ENCODE results near the gene RREB1. TPM values are rescaled to one million over a fixed set of nuclear protein-coding genes. Genes with fewer than 3 reads are reported as not detected.

The RREB1 gene
- total RNA-seq, 1 donor from 2014 or later = 22.4 TPM

- Histone ChIP-seq H3K9me3 (ENCODE audit: control insufficient read depth in 3 of 3, low read length in 3 of 3) (no peaks in the 10 kb centered on the region), H3K27me3 (ENCODE audit: control insufficient read depth in 3 of 3, insufficient read depth in 3 of 3, low read length in 3 of 3) (no peaks in the 10 kb centered on the region), H3K4me3 (ENCODE audit: low read length in 3 of 3) (no peak overlapping the region), H3K27ac (ENCODE audit: low read depth, low read length) (no peak overlapping the region), H3K4me1 (ENCODE audit: control insufficient read depth in 3 of 3, insufficient read depth in 3 of 3, low read length in 3 of 3) (peaks cover 21 to 39% (median 38%) of the 10 kb centered on the region in 3 donors), H3K36me3 (ENCODE audit: control insufficient read depth in 3 of 3, insufficient read depth in 3 of 3, low read length in 3 of 3) (no peaks in the 10 kb centered on the region), H3K9ac (ENCODE audit: low read depth in 1 of 3, low read length in 3 of 3) (no peak overlapping the region)
Measured at GRCh38 chr6:7132398-7133035, 24.8 kb downstream of the RREB1 start.

GRCh38 chr6:7134999-7135745 is 27.4 kb downstream of the RREB1 start:
- Histone ChIP-seq H3K9me3 (ENCODE audit: control insufficient read depth in 3 of 3, low read length in 3 of 3) (no peaks in the 10 kb centered on the region), H3K27ac (ENCODE audit: low read depth, low read length) (peak overlapping the region; percentile 34), H3K27me3 (ENCODE audit: control insufficient read depth in 3 of 3, insufficient read depth in 3 of 3, low read length in 3 of 3) (no peaks in the 10 kb centered on the region), H3K4me3 (ENCODE audit: low read length in 3 of 3) (no peak overlapping the region), H3K36me3 (ENCODE audit: control insufficient read depth in 3 of 3, insufficient read depth in 3 of 3, low read length in 3 of 3) (no peaks in the 10 kb centered on the region), H3K4me1 (ENCODE audit: control insufficient read depth in 3 of 3, insufficient read depth in 3 of 3, low read length in 3 of 3) (peaks cover 29 to 36% (median 33%) of the 10 kb centered on the region in 3 donors), H3K9ac (ENCODE audit: low read depth in 1 of 3, low read length in 3 of 3) (peak overlapping the region in 2 of 3 donors; percentile 3 to 45)

- H3K27me3 ChIP-seq (ENCODE audit: control insufficient read depth in 3 of 3, insufficient read depth in 3 of 3, low read length in 3 of 3) = no peaks in the 10 kb centered on the region
- peak overlapping the region; percentile 34 for H3K27ac ChIP-seq (ENCODE audit: low read depth, low read length)
- no peak overlapping the region for H3K4me3 ChIP-seq (ENCODE audit: low read length in 3 of 3)
- H3K36me3 ChIP-seq (ENCODE audit: control insufficient read depth in 3 of 3, insufficient read depth in 3 of 3, low read length in 3 of 3) = no peaks in the 10 kb centered on the region
- no peaks in the 10 kb centered on the region for H3K9me3 ChIP-seq (ENCODE audit: control insufficient read depth in 3 of 3, low read length in 3 of 3)
- H3K4me1 ChIP-seq (ENCODE audit: control insufficient read depth in 3 of 3, insufficient read depth in 3 of 3, low read length in 3 of 3) = peaks cover 24 to 34% (median 33%) of the 10 kb centered on the region in 3 donors
- H3K9ac ChIP-seq (ENCODE audit: low read depth in 1 of 3, low read length in 3 of 3) = no peak overlapping the region
Measured at GRCh38 chr6:7135755-7136154, 28.0 kb downstream of the RREB1 start.

GRCh38 chr6:7136859-7137334 is 29.1 kb downstream of the RREB1 start:
- H3K27ac ChIP-seq (ENCODE audit: low read depth, low read length) = peak overlapping the region; percentile 97
- peaks cover 24 to 39% (median 38%) of the 10 kb centered on the region in 3 donors for H3K4me1 ChIP-seq (ENCODE audit: control insufficient read depth in 3 of 3, insufficient read depth in 3 of 3, low read length in 3 of 3)
- H3K36me3 ChIP-seq (ENCODE audit: control insufficient read depth in 3 of 3, insufficient read depth in 3 of 3, low read length in 3 of 3) = no peaks in the 10 kb centered on the region
- H3K4me3 ChIP-seq (ENCODE audit: low read length in 3 of 3) = peak overlapping the region; percentile 46 to 75 (median 64)
- H3K27me3 ChIP-seq (ENCODE audit: control insufficient read depth in 3 of 3, insufficient read depth in 3 of 3, low read length in 3 of 3) = no peaks in the 10 kb centered on the region
- H3K9me3 ChIP-seq (ENCODE audit: control insufficient read depth in 3 of 3, low read length in 3 of 3) = no peaks in the 10 kb centered on the region
- H3K9ac ChIP-seq (ENCODE audit: low read depth in 1 of 3, low read length in 3 of 3) = peak overlapping the region in 2 of 3 donors; percentile 35 to 39

- Histone ChIP-seq H3K27me3 (ENCODE audit: control insufficient read depth in 3 of 3, insufficient read depth in 3 of 3, low read length in 3 of 3) (no peaks in the 10 kb centered on the region), H3K9ac (ENCODE audit: low read depth in 1 of 3, low read length in 3 of 3) (peak overlapping the region; percentile 39 to 73 (median 55)), H3K4me1 (ENCODE audit: control insufficient read depth in 3 of 3, insufficient read depth in 3 of 3, low read length in 3 of 3) (peaks cover 29 to 44% (median 42%) of the 10 kb centered on the region in 3 donors), H3K9me3 (ENCODE audit: control insufficient read depth in 3 of 3, low read length in 3 of 3) (no peaks in the 10 kb centered on the region), H3K4me3 (ENCODE audit: low read length in 3 of 3) (peak overlapping the region; percentile 46 to 75 (median 64)), H3K27ac (ENCODE audit: low read depth, low read length) (peak overlapping the region; percentile 97), H3K36me3 (ENCODE audit: control insufficient read depth in 3 of 3, insufficient read depth in 3 of 3, low read length in 3 of 3) (no peaks in the 10 kb centered on the region)
Measured at GRCh38 chr6:7137335-7138045, 29.7 kb downstream of the RREB1 start.

- Histone ChIP-seq H3K36me3 (ENCODE audit: control insufficient read depth in 3 of 3, insufficient read depth in 3 of 3, low read length in 3 of 3) (no peaks in the 10 kb centered on the region), H3K9me3 (ENCODE audit: control insufficient read depth in 3 of 3, low read length in 3 of 3) (no peaks in the 10 kb centered on the region), H3K4me3 (ENCODE audit: low read length in 3 of 3) (peak overlapping the region in 2 of 3 donors; percentile 64 to 75), H3K27me3 (ENCODE audit: control insufficient read depth in 3 of 3, insufficient read depth in 3 of 3, low read length in 3 of 3) (no peaks in the 10 kb centered on the region), H3K27ac (ENCODE audit: low read depth, low read length) (peak overlapping the region; percentile 97), H3K9ac (ENCODE audit: low read depth in 1 of 3, low read length in 3 of 3) (peak overlapping the region; percentile 39 to 73 (median 55)), H3K4me1 (ENCODE audit: control insufficient read depth in 3 of 3, insufficient read depth in 3 of 3, low read length in 3 of 3) (peaks cover 33 to 50% (median 44%) of the 10 kb centered on the region in 3 donors)
Measured at GRCh38 chr6:7138046-7138531, 30.3 kb downstream of the RREB1 start.

GRCh38 chr6:7138921-7139358 is 31.2 kb downstream of the RREB1 start:
- peak overlapping the region; percentile 97 for H3K27ac ChIP-seq (ENCODE audit: low read depth, low read length)
- H3K9ac ChIP-seq (ENCODE audit: low read depth in 1 of 3, low read length in 3 of 3) = peak overlapping the region in 2 of 3 donors; percentile 9 to 55
- no peaks in the 10 kb centered on the region for H3K27me3 ChIP-seq (ENCODE audit: control insufficient read depth in 3 of 3, insufficient read depth in 3 of 3, low read length in 3 of 3)
- H3K9me3 ChIP-seq (ENCODE audit: control insufficient read depth in 3 of 3, low read length in 3 of 3) = no peaks in the 10 kb centered on the region
- no peak overlapping the region for H3K4me3 ChIP-seq (ENCODE audit: low read length in 3 of 3)
- peaks cover 35 to 55% (median 48%) of the 10 kb centered on the region in 3 donors for H3K4me1 ChIP-seq (ENCODE audit: control insufficient read depth in 3 of 3, insufficient read depth in 3 of 3, low read length in 3 of 3)
- no peaks in the 10 kb centered on the region for H3K36me3 ChIP-seq (ENCODE audit: control insufficient read depth in 3 of 3, insufficient read depth in 3 of 3, low read length in 3 of 3)

GRCh38 chr6:7139835-7140470 is 32.2 kb downstream of the RREB1 start:
- no peaks in the 10 kb centered on the region for H3K9me3 ChIP-seq (ENCODE audit: control insufficient read depth in 3 of 3, low read length in 3 of 3)
- H3K36me3 ChIP-seq (ENCODE audit: control insufficient read depth in 3 of 3, insufficient read depth in 3 of 3, low read length in 3 of 3) = no peaks in the 10 kb centered on the region
- no peaks in the 10 kb centered on the region for H3K27me3 ChIP-seq (ENCODE audit: control insufficient read depth in 3 of 3, insufficient read depth in 3 of 3, low read length in 3 of 3)
- peak overlapping the region in 1 of 3 donors; percentile 77 for H3K4me3 ChIP-seq (ENCODE audit: low read length in 3 of 3)
- peak overlapping the region; percentile 15 to 97 (median 90) for H3K9ac ChIP-seq (ENCODE audit: low read depth in 1 of 3, low read length in 3 of 3)
- peak overlapping the region; percentile 97 for H3K27ac ChIP-seq (ENCODE audit: low read depth, low read length)
- peaks cover 39 to 52% (median 51%) of the 10 kb centered on the region in 3 donors for H3K4me1 ChIP-seq (ENCODE audit: control insufficient read depth in 3 of 3, insufficient read depth in 3 of 3, low read length in 3 of 3)

GRCh38 chr6:7140631-7141378 is 33.0 kb downstream of the RREB1 start:
- Histone ChIP-seq H3K9ac (ENCODE audit: low read depth in 1 of 3, low read length in 3 of 3) (peak overlapping the region; percentile 88 to 97 (median 90)), H3K9me3 (ENCODE audit: control insufficient read depth in 3 of 3, low read length in 3 of 3) (no peaks in the 10 kb centered on the region), H3K36me3 (ENCODE audit: control insufficient read depth in 3 of 3, insufficient read depth in 3 of 3, low read length in 3 of 3) (no peaks in the 10 kb centered on the region), H3K4me1 (ENCODE audit: control insufficient read depth in 3 of 3, insufficient read depth in 3 of 3, low read length in 3 of 3) (peaks cover 47 to 56% (median 53%) of the 10 kb centered on the region in 3 donors), H3K27ac (ENCODE audit: low read depth, low read length) (peak overlapping the region; percentile 97), H3K4me3 (ENCODE audit: low read length in 3 of 3) (peak overlapping the region; percentile 77 to 85 (median 83)), H3K27me3 (ENCODE audit: control insufficient read depth in 3 of 3, insufficient read depth in 3 of 3, low read length in 3 of 3) (no peaks in the 10 kb centered on the region)

Measured in skeletal muscle tissue (tissue), 4 donors.